K562 (cell line): Measurements from ENCODE around the gene NRIP2. TPM values are rescaled to one million over a fixed set of nuclear protein-coding genes. Genes with fewer than 3 reads are reported as not detected.

Experiments
- ATAC-seq: fragments of 200-7000 bp; cut with Tn5 transposase; 3 replicates; pipeline ENCODE4 v1.9.1; 2020; ENCODE audit warnings: moderate library complexity
- BruUV-seq: library from RNA; stranded (reverse); fragments of 400-500 nt; replicated peaks from 2 replicates; lab custom pipeline; 2021; lab: Mats Ljungman, UMichigan
- CTCF ChIA-PET: fragments of 300-600 bp; formaldehyde crosslinking; extraction: SDS; loops from one replicate; lab custom pipeline; 2021; ENCODE audit warnings: low intra/inter-chr PET ratio; lab: Yijun Ruan, JAX
- POLR2A ChIA-PET: fragments of 300-600, 350-650 bp; sonication (Branson Sonifier 250); formaldehyde crosslinking; extraction: SDS; loops from one replicate; lab custom pipeline; 2021; ENCODE audit warnings: antibody characterized with exemption, inconsistent platforms; lab: Yijun Ruan, JAX
- DNase-seq, 4 experiments: peaks; one replicate each; pipeline versions ENCODE4 v3.0.0 to v3.0.0-alpha.2; 2011 to 2018; ENCODE audit warnings: low spot score in 3 of 4, mixed read lengths in 3 of 4; ENCODE audit errors: extremely low read depth in 1 of 4
- FAIRE-seq: peaks from 2 replicates; lab custom pipeline; 2011; peaks lifted over from hg19 to GRCh38; lab: Jason Lieb, UNC
- H2AFZ ChIP-seq: 2 replicates; pipeline ENCODE4 v1.6.0; 2011; ENCODE audit warnings: low read depth, low read length, control low read depth, inconsistent platforms
- H3K27ac ChIP-seq: fragments of 200-600 bp; 3 replicates; pipeline ENCODE4 v1.8.0; 2011; ENCODE audit warnings: low read depth, mild to moderate bottlenecking, control low read depth, inconsistent platforms, low read length, moderate library complexity, mixed read lengths; ENCODE audit errors: extremely low read depth
- H3K27me3 ChIP-seq, 2 experiments: fragments of 300-600 bp in 1 of 2; 2 replicates in 1 of 2; 3 replicates in 1 of 2; pipeline versions ENCODE4 v1.6.0 to v1.8.0; 2011; ENCODE audit warnings: inconsistent platforms in 2 of 2, low read length in 2 of 2, mild to moderate bottlenecking in 1 of 2, mixed read lengths in 1 of 2, moderate library complexity in 1 of 2; ENCODE audit not compliant: control insufficient read depth in 2 of 2, insufficient read depth in 2 of 2
- H3K36me3 ChIP-seq: fragments of 300-600 bp; 3 replicates; pipeline ENCODE4 v1.8.0; 2011; ENCODE audit warnings: mild to moderate bottlenecking, low read length, inconsistent platforms; ENCODE audit not compliant: control insufficient read depth, insufficient read depth
- H3K4me1 ChIP-seq, 2 experiments: fragments of 200-600 bp in 1 of 2; replicated peaks in 1 of 2; 2 replicates in 1 of 2; 3 replicates in 1 of 2; pipeline versions ENCODE4 v1.5.1 to v1.8.0; 2011; ENCODE audit warnings: inconsistent platforms in 2 of 2, low read length in 2 of 2, mild to moderate bottlenecking in 1 of 2, mixed read lengths in 1 of 2, moderate library complexity in 1 of 2; ENCODE audit not compliant: control insufficient read depth in 2 of 2, insufficient read depth in 2 of 2
- H3K4me2 ChIP-seq: 2 replicates; pipeline ENCODE4 v1.6.1; 2011; ENCODE audit warnings: low read length, control low read depth, inconsistent platforms, mixed read lengths; ENCODE audit not compliant: insufficient read depth
- H3K4me3 ChIP-seq: fragments of 200-600 bp; sonication (generic), shearing (Covaris generic); 2 replicates; pipeline ENCODE4 v1.5.1; 2016; ENCODE audit warnings: control low read depth, inconsistent platforms
- H3K79me2 ChIP-seq: fragments of 200-600 bp; 3 replicates; pipeline ENCODE4 v1.8.0; 2011; ENCODE audit warnings: low read length, inconsistent platforms; ENCODE audit not compliant: control insufficient read depth, insufficient read depth
- H3K9ac ChIP-seq, 2 experiments: 2 replicates each; pipeline versions ENCODE4 v1.6.0 to v1.6.1; 2011; ENCODE audit warnings: low read depth in 2 of 2, low read length in 2 of 2, control low read depth in 1 of 2, inconsistent platforms in 1 of 2, mild to moderate bottlenecking in 1 of 2, mixed read lengths in 1 of 2; ENCODE audit not compliant: insufficient read depth in 1 of 2
- H3K9me1 ChIP-seq: one replicate; pipeline ENCODE4 v1.6.0; 2011; ENCODE audit warnings: inconsistent platforms, mild to moderate bottlenecking, low read length, moderate library complexity; ENCODE audit not compliant: control insufficient read depth, insufficient read depth
- H3K9me3 ChIP-seq: replicated peaks from 2 replicates; pipeline ENCODE4 v1.5.1; 2011; ENCODE audit warnings: low read depth, low read length, inconsistent platforms; ENCODE audit not compliant: control insufficient read depth, insufficient read depth
- H4K20me1 ChIP-seq: replicated peaks from 2 replicates; pipeline ENCODE4 v1.6.1; 2011; ENCODE audit warnings: low read length, inconsistent platforms, mixed read lengths; ENCODE audit not compliant: control insufficient read depth, insufficient read depth
- AFF4 ChIP-seq: sonication (generic); formaldehyde crosslinking; IDR thresholded peaks from 2 replicates; pipeline ENCODE4 v1.8.0; 2023; ENCODE audit warnings: mild to moderate bottlenecking, missing genetic modification reagents
- CHD2 ChIP-seq: IDR thresholded peaks from 2 replicates; pipeline ENCODE4 v1.6.1; 2011; ENCODE audit warnings: low read depth, low read length
- HES1 ChIP-seq: fragments of 450-650 bp; IDR thresholded peaks from 2 replicates; pipeline ENCODE4 v1.6.1; 2016; ENCODE audit warnings: low read depth, mild to moderate bottlenecking, moderate library complexity
- PHF21A ChIP-seq: fragments of 450-650 bp; IDR thresholded peaks from 2 replicates; pipeline ENCODE4 v1.6.1; 2017; ENCODE audit warnings: low read depth, borderline replicate concordance
- PREB ChIP-seq: sonication (generic); formaldehyde crosslinking; IDR thresholded peaks from 2 replicates; pipeline ENCODE4 v1.8.1; 2023; ENCODE audit warnings: mild to moderate bottlenecking, missing genetic modification reagents
- PTTG1 ChIP-seq: fragments of 450-650 bp; IDR thresholded peaks from 2 replicates; pipeline ENCODE4 v1.6.1; 2016; ENCODE audit warnings: low read depth, mild to moderate bottlenecking, missing genetic modification characterization, missing compliant biosample characterization
- RAD21 ChIP-seq, 2 experiments: fragments of 250-450 bp in 1 of 2; fragments of 450-650 bp in 1 of 2; sonication (Bioruptor Pico) in 1 of 2; formaldehyde crosslinking in 1 of 2; IDR thresholded peaks in 1 of 2; conservative IDR thresholded peaks in 1 of 2; 2 replicates each; pipeline versions ENCODE4 v1.4.0 to v1.8.0; 2020 to 2022; ENCODE audit warnings: mild to moderate bottlenecking in 2 of 2, moderate library complexity in 1 of 2
- SMC3 ChIP-seq: conservative IDR thresholded peaks from 2 replicates; pipeline ENCODE4 v1.6.1; 2011; ENCODE audit warnings: low read depth, low read length, improper control_type of control experiment; ENCODE audit not compliant: insufficient read depth
- ZBTB7A ChIP-seq: IDR thresholded peaks from 2 replicates; pipeline ENCODE4 v1.6.1; 2011; ENCODE audit warnings: low read depth, mild to moderate bottlenecking, low read length, moderate library complexity, borderline replicate concordance; ENCODE audit not compliant: control insufficient read depth
- WGBS: fragments of 100-300 bp; shearing (Covaris generic); methylation state at CpG from one replicate; pipeline ENCODE4 v1.1.6; 2016; ENCODE audit warnings: low coverage, mixed read lengths; ENCODE audit not compliant: insufficient coverage; ENCODE audit errors: missing lambda C conversion rate; 5-methylcytosine and 5-hydroxymethylcytosine counted together
- in situ Hi-C: fragments of 300-500 bp; cut with MboI; formaldehyde crosslinking; loops from 4 replicates; pipeline ENCODE4 v1.15.0; 2018; ENCODE audit warnings: inconsistent platforms, mixed read lengths
- intact Hi-C: fragments of 100-400 bp; cut with micrococcal nuclease; formaldehyde crosslinking; loops from 2 replicates; pipeline ENCODE4 v1.14.2; 2022
- polyA plus RNA-seq, 8 experiments: library from polyadenylated mRNA; depleted of rRNA in 4 of 8; stranded (reverse) in 5 of 8; unstranded in 3 of 8; fragments of >200 nt; fragmentation: Nextera tagmentation in 2 of 8; fragmentation: Illumina TruSeq in 1 of 8; extraction: Ambion mirVana in 2 of 8; extraction: Trizol in 1 of 8; gene quantifications; 2 replicates each; pipeline versions ENCODE4 v1.2.1 to v1.2.3, GENCODE V29; 2011 to 2014; ENCODE audit warnings: inconsistent platforms in 1 of 8, missing spikeins in 1 of 8
- total RNA-seq, 7 experiments: library from RNA; depleted of rRNA in 6 of 7; stranded (reverse); fragments of >200 nt in 6 of 7; fragmentation: Illumina TruSeq in 2 of 7; extraction: Trizol in 2 of 7; gene quantifications; 2 replicates each; pipeline versions ENCODE4 v1.2.1 to v1.2.3, GENCODE V29; 2011 to 2021; ENCODE audit warnings: low replicate concordance in 1 of 7

Gene NRIP2
- total and polyA plus RNA-seq, 9 of the 15 experiments (the other 6 are each of a cell fraction or from before 2014, with no cell fraction given), result 0.07 to 0.10 TPM; not detected in 7

GRCh38 chr12:2854669-2855453, 20.0 kb upstream of the NRIP2 start (continued):
- TF ChIP-seq AFF4 (CRISPR knock-in tag), result no peak
- no peak for TF ChIP-seq PTTG1 (tag)
- TF ChIP-seq, all 486 proteins: peak for 0

GRCh38 chr12:2853626-2854025, 18.8 kb upstream of the NRIP2 start:
- ATAC-seq (peak; percentile 96), FAIRE-seq (peak; percentile 83), DNase-seq (peak; percentile 76 to 80 (median 78))
- peaks cover 10% of the 10 kb centered on the region; the same call in 1 of the 3 replicates for H3K36me3 ChIP-seq
- H3K9me1 ChIP-seq, result no peaks in the 10 kb centered on the region
- no peaks in the 10 kb centered on the region for H4K20me1 ChIP-seq
- H3K4me1 ChIP-seq, result peaks cover 2 to 4% of the 10 kb centered on the region in 2 experiments; a peak in 3 of 5 replicates
- in situ Hi-C loops (no loop called here), intact Hi-C loops (loop anchor here (1.0 kb wide), 1 partner anchor 188 kb away; no protein-coding TSS in a partner anchor)
- POLR2A ChIA-PET, result interaction anchor here (0.6 to 1.2 kb wide), 4 partner anchors 11 to 252 kb away, joined by 3 to 6 read pairs (median 4); no protein-coding TSS in a partner anchor
- 0 out of 2 replicates have a peak overlapping the region, but pooled peaks have one; percentile 45 for H2AFZ ChIP-seq
- no TSS peak for BruUV-seq
- 8% methylated on average over 10 of the region's 11 CpGs for WGBS
- no peak overlapping the region for H3K4me2 ChIP-seq
- H3K9me3 ChIP-seq, result no peaks in the 10 kb centered on the region
- no peak overlapping the region for H3K4me3 ChIP-seq
- H3K79me2 ChIP-seq, result no peaks in the 10 kb centered on the region
- H3K9ac ChIP-seq, result no peak overlapping the region
- CTCF ChIA-PET, result interaction anchor here (1.8 kb wide), 1 partner anchor 91 kb away, joined by 7 read pairs; no protein-coding TSS in a partner anchor
- H3K27me3 ChIP-seq, result no peaks in the 10 kb centered on the region
- H3K27ac ChIP-seq, result no peak overlapping the region
- TF ChIP-seq HES1 (no peak), SMC3 (peak; percentile 60), RAD21 (CRISPR knock-in tag; conservative IDR thresholded peaks at IDR 0.05 in 1 of 2, IDR thresholded peaks at IDR 0.05 in 1 of 2) (peak in 1 of 2 experiments; percentile 46; a peak in 2 of 4 replicates), CHD2 (no peak), ZBTB7A (no peak), PHF21A (no peak), PREB (CRISPR knock-in tag) (no peak)
